ENCODE data around the gene TAOK3. TPM values are rescaled to one million over a fixed set of nuclear protein-coding genes. Genes with fewer than 3 reads are reported as not detected.

The TAOK3 gene
- total and polyA plus RNA-seq, 9 of the 15 experiments (the other 6 are each of a cell fraction or from before 2014, with no cell fraction given): 24.3 to 83.5 (median 47.1) TPM

DNA sequence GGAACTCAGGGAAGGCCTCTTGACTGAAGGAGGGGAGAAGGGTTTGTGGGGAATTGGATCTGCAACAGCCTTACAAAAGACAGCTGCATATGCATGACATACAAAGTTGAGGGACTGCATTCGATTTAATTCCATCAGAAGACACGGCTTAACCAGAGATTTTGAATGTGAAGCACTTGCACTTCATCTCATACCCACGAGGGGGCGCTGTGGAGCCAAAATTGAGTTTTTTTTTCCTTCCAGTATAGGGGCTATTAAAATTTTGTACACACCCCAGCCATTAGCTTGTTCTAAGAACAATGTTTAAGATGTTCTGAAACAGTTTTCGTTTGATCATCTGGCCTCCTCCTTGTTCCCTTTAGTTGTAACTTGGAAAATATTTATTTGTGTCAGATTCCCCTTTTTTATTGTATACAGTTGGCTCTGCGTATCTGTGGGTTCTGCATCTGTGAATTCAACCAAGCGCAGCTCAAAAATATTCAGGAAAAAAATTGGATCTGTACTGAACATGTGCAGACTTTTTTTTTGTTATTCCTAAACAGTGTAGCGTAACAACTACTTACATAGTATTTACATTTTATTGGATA, 5.3 kb upstream of the TAOK3 start (continued):
- TF ChIP-seq MITF (IDR thresholded peaks at IDR 0.05) (no peak), JUN (IDR thresholded peaks at IDR 0.05; ENCODE audit: borderline replicate concordance, low read depth, low read length) (no peak), JUN (CRISPR knock-in tag; IDR thresholded peaks at IDR 0.05; ENCODE audit: borderline replicate concordance) (no peak), TFAP4 (CRISPR knock-in tag; IDR thresholded peaks at IDR 0.05; ENCODE audit: borderline replicate concordance) (no peak), CBX3 (IDR thresholded peaks at IDR 0.05; ENCODE audit: borderline replicate concordance in 1 of 2, low read length in 2 of 2) (no peak), ZNF395 (CRISPR knock-in tag; IDR thresholded peaks at IDR 0.05) (no peak), DPF2 (IDR thresholded peaks at IDR 0.05) (0 out of 2 replicates have a peak, but pooled peaks have one; percentile 33), SMARCE1 (IDR thresholded peaks at IDR 0.05) (no peak), TCF3 (CRISPR knock-in tag; IDR thresholded peaks at IDR 0.05) (no peak), SP1 (CRISPR knock-in tag; IDR thresholded peaks at IDR 0.05) (no peak), HCFC1 (IDR thresholded peaks at IDR 0.05; ENCODE audit: low read depth, low read length) (no peak), FUS (optimal IDR thresholded peaks at IDR 0.05; ENCODE audit: low read depth, low read length) (no peak), SMARCA4 (IDR thresholded peaks at IDR 0.05) (peak; percentile 52; the same call in 1 of the 2 replicates), PHB (CRISPR knock-in tag; IDR thresholded peaks at IDR 0.05) (no peak), ZNF586 (CRISPR knock-in tag; conservative IDR thresholded peaks at IDR 0.05) (no peak), FOXO4 (CRISPR knock-in tag; IDR thresholded peaks at IDR 0.05) (no peak)
- TF ChIP-seq, protein P1, sequence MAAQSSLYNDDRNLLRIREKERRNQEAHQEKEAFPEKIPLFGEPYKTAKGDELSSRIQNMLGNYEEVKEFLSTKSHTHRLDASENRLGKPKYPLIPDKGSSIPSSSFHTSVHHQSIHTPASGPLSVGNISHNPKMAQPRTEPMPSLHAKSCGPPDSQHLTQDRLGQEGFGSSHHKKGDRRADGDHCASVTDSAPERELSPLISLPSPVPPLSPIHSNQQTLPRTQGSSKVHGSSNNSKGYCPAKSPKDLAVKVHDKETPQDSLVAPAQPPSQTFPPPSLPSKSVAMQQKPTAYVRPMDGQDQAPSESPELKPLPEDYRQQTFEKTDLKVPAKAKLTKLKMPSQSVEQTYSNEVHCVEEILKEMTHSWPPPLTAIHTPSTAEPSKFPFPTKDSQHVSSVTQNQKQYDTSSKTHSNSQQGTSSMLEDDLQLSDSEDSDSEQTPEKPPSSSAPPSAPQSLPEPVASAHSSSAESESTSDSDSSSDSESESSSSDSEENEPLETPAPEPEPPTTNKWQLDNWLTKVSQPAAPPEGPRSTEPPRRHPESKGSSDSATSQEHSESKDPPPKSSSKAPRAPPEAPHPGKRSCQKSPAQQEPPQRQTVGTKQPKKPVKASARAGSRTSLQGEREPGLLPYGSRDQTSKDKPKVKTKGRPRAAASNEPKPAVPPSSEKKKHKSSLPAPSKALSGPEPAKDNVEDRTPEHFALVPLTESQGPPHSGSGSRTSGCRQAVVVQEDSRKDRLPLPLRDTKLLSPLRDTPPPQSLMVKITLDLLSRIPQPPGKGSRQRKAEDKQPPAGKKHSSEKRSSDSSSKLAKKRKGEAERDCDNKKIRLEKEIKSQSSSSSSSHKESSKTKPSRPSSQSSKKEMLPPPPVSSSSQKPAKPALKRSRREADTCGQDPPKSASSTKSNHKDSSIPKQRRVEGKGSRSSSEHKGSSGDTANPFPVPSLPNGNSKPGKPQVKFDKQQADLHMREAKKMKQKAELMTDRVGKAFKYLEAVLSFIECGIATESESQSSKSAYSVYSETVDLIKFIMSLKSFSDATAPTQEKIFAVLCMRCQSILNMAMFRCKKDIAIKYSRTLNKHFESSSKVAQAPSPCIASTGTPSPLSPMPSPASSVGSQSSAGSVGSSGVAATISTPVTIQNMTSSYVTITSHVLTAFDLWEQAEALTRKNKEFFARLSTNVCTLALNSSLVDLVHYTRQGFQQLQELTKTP (IDR thresholded peaks at IDR 0.05; ENCODE audit: low read depth in 1 of 2, partially characterized antibody in 2 of 2): no peak
- TF ChIP-seq, protein P2, sequence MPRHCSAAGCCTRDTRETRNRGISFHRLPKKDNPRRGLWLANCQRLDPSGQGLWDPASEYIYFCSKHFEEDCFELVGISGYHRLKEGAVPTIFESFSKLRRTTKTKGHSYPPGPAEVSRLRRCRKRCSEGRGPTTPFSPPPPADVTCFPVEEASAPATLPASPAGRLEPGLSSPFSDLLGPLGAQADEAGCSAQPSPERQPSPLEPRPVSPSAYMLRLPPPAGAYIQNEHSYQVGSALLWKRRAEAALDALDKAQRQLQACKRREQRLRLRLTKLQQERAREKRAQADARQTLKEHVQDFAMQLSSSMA (CRISPR knock-in tag; IDR thresholded peaks at IDR 0.05): no peak

Data from K562 (cell line).